Smooth muscle cell (in vitro differentiated cells): ENCODE measurements around the gene SLC52A3. TPM values are rescaled to one million over a fixed set of nuclear protein-coding genes. Genes with fewer than 3 reads are reported as not detected.

ENCODE experiments used
- DNase-seq: peaks from one replicate; lab custom pipeline; 2025; ENCODE audit not compliant: unreplicated experiment; lab: John Stamatoyannopoulos, UW
- H2AFZ ChIP-seq: fragments of 200-600 bp; sonication (generic); 2 replicates; pipeline ENCODE4 v1.6.0; 2016; ENCODE audit warnings: antibody characterized with exemption, low read depth, mild to moderate bottlenecking
- H3F3A ChIP-seq: fragments of 200-600 bp; sonication (generic); 2 replicates; pipeline ENCODE4 v1.6.0; 2017; ENCODE audit warnings: antibody characterized with exemption, low read depth
- H3K27ac ChIP-seq: fragments of 200-600 bp; sonication (generic); 2 replicates; pipeline ENCODE4 v1.5.1; 2016; ENCODE audit warnings: low read depth, mild to moderate bottlenecking
- H3K27me3 ChIP-seq: fragments of 200-600 bp; sonication (generic); 2 replicates; pipeline ENCODE4 v1.6.1; 2016; ENCODE audit warnings: low read depth, mild to moderate bottlenecking
- H3K36me3 ChIP-seq: fragments of 200-600 bp; sonication (generic); 2 replicates; pipeline ENCODE4 v1.5.1; 2016; ENCODE audit warnings: low read depth
- H3K4me1 ChIP-seq: fragments of 200-600 bp; sonication (generic); 2 replicates; pipeline ENCODE4 v1.5.1; 2016; ENCODE audit warnings: low read depth
- H3K4me2 ChIP-seq: fragments of 200-600 bp; sonication (generic); 2 replicates; pipeline ENCODE4 v1.6.0; 2016; ENCODE audit warnings: mild to moderate bottlenecking
- H3K4me3 ChIP-seq: fragments of 200-600 bp; sonication (generic); 2 replicates; pipeline ENCODE4 v1.5.1; 2016; ENCODE audit warnings: mild to moderate bottlenecking
- H3K79me2 ChIP-seq: fragments of 200-600 bp; sonication (generic); 2 replicates; pipeline ENCODE4 v1.6.0; 2016; ENCODE audit warnings: low read depth, mild to moderate bottlenecking
- H3K9ac ChIP-seq: fragments of 200-600 bp; sonication (generic); 2 replicates; pipeline ENCODE4 v1.6.0; 2016; ENCODE audit warnings: low read depth
- H3K9me3 ChIP-seq: fragments of 200-600 bp; sonication (generic); replicated peaks from 2 replicates; pipeline ENCODE4 v1.5.1; 2016; ENCODE audit warnings: low read depth
- H4K20me1 ChIP-seq: fragments of 200-600 bp; sonication (generic); 2 replicates; pipeline ENCODE4 v1.6.0; 2016; ENCODE audit warnings: low read depth
- CTCF ChIP-seq: fragments of 200-600 bp; sonication (generic); IDR thresholded peaks from 2 replicates; pipeline ENCODE4 v1.5.1; 2017; ENCODE audit warnings: borderline replicate concordance, mild to moderate bottlenecking, antibody characterized with exemption; ENCODE audit not compliant: insufficient read depth, poor library complexity, severe bottlenecking
- WGBS: methylation state at CpG from one replicate; pipeline ENCODE4 v1.1.7; 2016; ENCODE audit warnings: low lambda C conversion rate; 5-methylcytosine and 5-hydroxymethylcytosine counted together
- polyA plus RNA-seq: library from polyadenylated mRNA; unstranded; fragments of >200 nt; fragmentation: Nextera tagmentation; extraction: Ambion mirVana; gene quantifications from 2 replicates; pipeline ENCODE4 v1.2.1, GENCODE V29; 2016
- total RNA-seq: library from RNA; depleted of rRNA; stranded (reverse); fragments of >200 nt; gene quantifications from 2 replicates; pipeline ENCODE4 v1.2.3, GENCODE V29; 2014

The SLC52A3 gene
- total and polyA plus RNA-seq, 2 experiments from 2014 or later = 0.36 TPM; not detected in 1

- Histone ChIP-seq H2AFZ (no peak overlapping the region), H3K79me2 (no peaks in the 10 kb centered on the region), H3K9ac (no peak overlapping the region), H3K4me1 (no peaks in the 10 kb centered on the region), H3K36me3 (no peaks in the 10 kb centered on the region), H3K27me3 (no peaks in the 10 kb centered on the region), H3K4me2 (no peak overlapping the region), H4K20me1 (no peaks in the 10 kb centered on the region), H3K9me3 (no peaks in the 10 kb centered on the region), H3F3A (no peaks in the 10 kb centered on the region), H3K4me3 (no peak overlapping the region), H3K27ac (no peak overlapping the region)
- WGBS = 56% methylated on average over 1 of the region's 1 CpG
- TF ChIP-seq CTCF = no peak
- DNase-seq = no peak
Observed at GRCh38 chr20:787825-788224, 19.5 kb upstream of the SLC52A3 start.

GRCh38 chr20:779771-780170 is 11.5 kb upstream of the SLC52A3 start:
- Histone ChIP-seq H3K4me3 (no peak overlapping the region), H3K27ac (no peak overlapping the region), H3K4me1 (no peaks in the 10 kb centered on the region), H3F3A (no peaks in the 10 kb centered on the region), H2AFZ (no peak overlapping the region), H3K9me3 (no peaks in the 10 kb centered on the region), H3K36me3 (no peaks in the 10 kb centered on the region), H3K79me2 (no peaks in the 10 kb centered on the region), H3K27me3 (no peaks in the 10 kb centered on the region), H3K4me2 (no peak overlapping the region), H4K20me1 (no peaks in the 10 kb centered on the region), H3K9ac (no peak overlapping the region)
- DNase-seq = no peak
- 89% methylated on average over 3 of the region's 3 CpGs for WGBS
- TF ChIP-seq CTCF = no peak

- no peak for DNase-seq
- no peaks in the 10 kb centered on the region for H3K79me2 ChIP-seq
- no peaks in the 10 kb centered on the region for H3K9me3 ChIP-seq
- no peak overlapping the region for H2AFZ ChIP-seq
- TF ChIP-seq CTCF = no peak
- H3F3A ChIP-seq = no peaks in the 10 kb centered on the region
- no peaks in the 10 kb centered on the region for H4K20me1 ChIP-seq
- no peak overlapping the region for H3K9ac ChIP-seq
- H3K4me1 ChIP-seq = no peaks in the 10 kb centered on the region
- H3K4me2 ChIP-seq = no peak overlapping the region
- no peaks in the 10 kb centered on the region for H3K27me3 ChIP-seq
- H3K36me3 ChIP-seq = no peaks in the 10 kb centered on the region
- H3K4me3 ChIP-seq = no peak overlapping the region
- H3K27ac ChIP-seq = no peak overlapping the region
- 94% methylated on average over 2 of the region's 2 CpGs for WGBS
Observed at GRCh38 chr20:776165-776564, 7.9 kb upstream of the SLC52A3 start.

GRCh38 chr20:775679-776135 is 7.4 kb upstream of the SLC52A3 start:
- H3K27me3 ChIP-seq = no peaks in the 10 kb centered on the region
- H3K36me3 ChIP-seq = no peaks in the 10 kb centered on the region
- H3K4me2 ChIP-seq = no peak overlapping the region
- no peaks in the 10 kb centered on the region for H3K79me2 ChIP-seq
- no peak overlapping the region for H2AFZ ChIP-seq
- H4K20me1 ChIP-seq = no peaks in the 10 kb centered on the region
- 42% methylated on average over 11 of the region's 11 CpGs for WGBS
- no peak for TF ChIP-seq CTCF
- H3K9ac ChIP-seq = no peak overlapping the region
- H3K9me3 ChIP-seq = no peaks in the 10 kb centered on the region
- no peak overlapping the region for H3K4me3 ChIP-seq
- no peaks in the 10 kb centered on the region for H3F3A ChIP-seq
- no peaks in the 10 kb centered on the region for H3K4me1 ChIP-seq
- no peak for DNase-seq
- no peak overlapping the region for H3K27ac ChIP-seq
